SK-N-MC (cell line): ENCODE data around the gene SLC26A3.

ENCODE experiments used
- DNase-seq: peaks from one replicate; pipeline ENCODE4 v3.0.0-alpha.2; 2011; ENCODE audit warnings: low read depth, low spot score
- H3K27ac ChIP-seq: fragments of 200-600 bp; sonication (generic); 2 replicates; pipeline ENCODE4 v1.5.1; 2016; ENCODE audit warnings: mixed run types
- H3K36me3 ChIP-seq: fragments of 200-600 bp; sonication (generic); 2 replicates; pipeline ENCODE4 v1.6.1; 2017; ENCODE audit warnings: antibody characterized with exemption, low read length, mixed read lengths; ENCODE audit not compliant: insufficient read depth
- H3K4me3 ChIP-seq: fragments of 200-600 bp; sonication (generic); 2 replicates; pipeline ENCODE4 v1.5.1; 2016
- H3K9ac ChIP-seq: fragments of 200-600 bp; sonication (generic); 2 replicates; pipeline ENCODE4 v1.8.0; 2017; ENCODE audit warnings: mixed run types, mixed read lengths; ENCODE audit not compliant: insufficient read length
- H3K9me3 ChIP-seq: fragments of 200-600 bp; sonication (generic); 2 replicates; pipeline ENCODE4 v1.6.1; 2017; ENCODE audit warnings: low read depth, mild to moderate bottlenecking, antibody characterized with exemption, low read length, moderate library complexity, mixed read lengths
- EZH2 ChIP-seq: fragments of 200-600 bp; sonication (generic); IDR thresholded peaks from one replicate; pipeline ENCODE4 v1.6.1; 2017; ENCODE audit warnings: antibody characterized with exemption
- FOXP2 ChIP-seq: optimal IDR thresholded peaks from 2 replicates; pipeline ENCODE3; 2011; ENCODE audit warnings: mild to moderate bottlenecking, moderate library complexity; ENCODE audit not compliant: insufficient read depth; ENCODE audit errors: extremely low read length, control extremely low read depth
- POLR2AphosphoS5 ChIP-seq: IDR thresholded peaks from 2 replicates; pipeline ENCODE4 v1.6.1; 2012; ENCODE audit warnings: mild to moderate bottlenecking, low read depth, low read length, borderline replicate concordance

SLC26A3 gene

GRCh38 chr7:107718456-107719193, 84.4 kb downstream of the SLC26A3 start:
- Histone ChIP-seq H3K27ac (no peak overlapping the region), H3K36me3 (no peaks in the 10 kb centered on the region), H3K9me3 (no peaks in the 10 kb centered on the region), H3K9ac (no peak overlapping the region), H3K4me3 (no peak overlapping the region)
- no peak for DNase-seq
- TF ChIP-seq FOXP2 (no peak), POLR2AphosphoS5 (no peak), EZH2 (no peak)

DNA sequence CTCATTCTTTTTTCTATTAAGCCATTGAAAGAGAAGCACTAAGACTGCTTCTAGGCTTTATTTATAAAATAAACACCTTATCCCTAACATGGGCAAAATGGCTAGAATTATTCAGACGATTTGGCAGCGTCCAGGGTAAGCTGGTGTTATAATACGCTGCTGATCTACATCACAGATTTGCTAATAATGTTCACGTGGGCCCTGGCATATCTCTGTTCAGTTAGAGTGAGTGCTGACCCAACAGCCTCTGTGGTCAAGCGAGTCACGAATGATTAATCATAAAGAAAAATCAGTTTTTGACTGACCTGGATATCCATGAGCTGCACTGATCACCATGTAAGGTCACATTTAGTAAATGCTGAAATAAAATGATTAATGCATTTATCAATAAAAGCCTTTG, 87.5 kb downstream of the SLC26A3 start:
- Histone ChIP-seq H3K36me3 (no peaks in the 10 kb centered on the region), H3K27ac (no peak overlapping the region), H3K4me3 (no peak overlapping the region), H3K9ac (no peak overlapping the region), H3K9me3 (no peaks in the 10 kb centered on the region)
- no peak for DNase-seq
- TF ChIP-seq FOXP2 (no peak), EZH2 (no peak), POLR2AphosphoS5 (no peak)
